ENCODE results near the gene C1orf198.

Gene C1orf198

GRCh38 chr1:230894032-230894431 lies 25.7 kb upstream of the C1orf198 start:
- TF ChIP-seq CTCF (conservative IDR thresholded peaks at IDR 0.05; ENCODE audit: control insufficient read depth, insufficient read depth, low read depth, low read length), result no peak
- DNase-seq (ENCODE audit: low read depth), result no peak
- H3K4me3 ChIP-seq (ENCODE audit: control insufficient read depth, low read depth, low read length), result no peak overlapping the region

- no peak overlapping the region for H3K4me3 ChIP-seq (ENCODE audit: control insufficient read depth, low read depth, low read length)
Observed at GRCh38 chr1:230892018-230892491, 23.7 kb upstream of the C1orf198 start.

GRCh38 chr1:230891413-230891812 lies 23.1 kb upstream of the C1orf198 start:
- no peak overlapping the region for H3K4me3 ChIP-seq (ENCODE audit: control insufficient read depth, low read depth, low read length)
- no peak for DNase-seq (ENCODE audit: low read depth)
- no peak for TF ChIP-seq CTCF (conservative IDR thresholded peaks at IDR 0.05; ENCODE audit: control insufficient read depth, insufficient read depth, low read depth, low read length)

More at GRCh38 chr1:230892018-230892491, 23.7 kb upstream of the C1orf198 start:
- TF ChIP-seq CTCF (conservative IDR thresholded peaks at IDR 0.05; ENCODE audit: control insufficient read depth, insufficient read depth, low read depth, low read length), result no peak
- DNase-seq (ENCODE audit: low read depth), result no peak

GRCh38 chr1:230884646-230885045 lies 16.3 kb upstream of the C1orf198 start:
- TF ChIP-seq CTCF (conservative IDR thresholded peaks at IDR 0.05; ENCODE audit: control insufficient read depth, insufficient read depth, low read depth, low read length), result no peak
- no peak for DNase-seq (ENCODE audit: low read depth)
- H3K4me3 ChIP-seq (ENCODE audit: control insufficient read depth, low read depth, low read length), result no peak overlapping the region

- TF ChIP-seq CTCF (conservative IDR thresholded peaks at IDR 0.05; ENCODE audit: control insufficient read depth, insufficient read depth, low read depth, low read length), result no peak
- H3K4me3 ChIP-seq (ENCODE audit: control insufficient read depth, low read depth, low read length), result no peak overlapping the region
- DNase-seq (ENCODE audit: low read depth), result no peak
Observed at GRCh38 chr1:230883967-230884366, 15.6 kb upstream of the C1orf198 start.

- DNase-seq (ENCODE audit: low read depth), result no peak
- TF ChIP-seq CTCF (conservative IDR thresholded peaks at IDR 0.05; ENCODE audit: control insufficient read depth, insufficient read depth, low read depth, low read length), result no peak
- no peak overlapping the region for H3K4me3 ChIP-seq (ENCODE audit: control insufficient read depth, low read depth, low read length)
Observed at GRCh38 chr1:230879778-230880177, 11.5 kb upstream of the C1orf198 start.

GRCh38 chr1:230878591-230878990 lies 10.3 kb upstream of the C1orf198 start:
- peak; percentile 97 for DNase-seq (ENCODE audit: low read depth)

More at GRCh38 chr1:230878591-230878990, 10.3 kb upstream of the C1orf198 start:
- H3K4me3 ChIP-seq (ENCODE audit: control insufficient read depth, low read depth, low read length), result no peak overlapping the region
- no peak for TF ChIP-seq CTCF (conservative IDR thresholded peaks at IDR 0.05; ENCODE audit: control insufficient read depth, insufficient read depth, low read depth, low read length)
